HG03095 (cell line): ENCODE measurements around the gene KAT2B.
"Not testable (repeated sequence)": the region's sequence is repeated elsewhere in the genome, so short reads cannot be mapped to it uniquely, and the experiment has no call there.

Source experiments
- ATAC-seq: cut with Tn5 transposase; IDR thresholded peaks from one replicate; pipeline ENCODE4 v1.9.1; 2021; ENCODE audit warnings: moderate library complexity; ENCODE audit not compliant: unreplicated experiment

Gene KAT2B

DNA sequence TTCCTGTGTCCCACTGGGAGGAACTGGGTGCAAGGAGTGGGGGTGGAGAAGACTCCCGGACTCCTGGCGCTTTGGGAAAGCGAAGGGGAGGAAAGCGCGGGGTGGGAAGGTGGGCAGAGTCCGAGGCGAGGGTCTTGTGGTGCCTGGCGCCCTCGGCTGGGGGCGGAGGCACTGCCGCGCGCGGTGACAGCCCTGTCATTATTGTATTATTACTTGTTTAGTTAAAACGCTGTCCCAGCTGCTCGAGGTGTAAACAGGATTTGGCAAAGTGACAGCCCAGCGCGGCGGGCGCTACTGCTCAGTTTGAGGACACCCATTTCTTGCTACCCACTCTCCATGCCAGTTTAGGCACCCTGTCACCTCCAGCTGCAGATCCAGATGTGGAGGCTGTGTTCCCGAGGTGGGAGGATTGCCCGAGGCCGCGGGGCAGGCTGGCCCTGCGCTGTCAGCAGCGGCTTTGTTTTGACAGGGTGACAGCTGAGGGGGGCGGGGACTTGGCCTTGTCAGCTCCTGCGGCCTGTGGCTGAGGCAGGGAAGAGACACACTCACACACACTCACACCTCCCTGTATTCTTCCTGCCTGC lies 1.0 kb downstream of the KAT2B start:
- peak; percentile 50 for ATAC-seq

- ATAC-seq = no peak
Measured at GRCh38 chr3:20042331-20042730, 2.1 kb downstream of the KAT2B start.

DNA sequence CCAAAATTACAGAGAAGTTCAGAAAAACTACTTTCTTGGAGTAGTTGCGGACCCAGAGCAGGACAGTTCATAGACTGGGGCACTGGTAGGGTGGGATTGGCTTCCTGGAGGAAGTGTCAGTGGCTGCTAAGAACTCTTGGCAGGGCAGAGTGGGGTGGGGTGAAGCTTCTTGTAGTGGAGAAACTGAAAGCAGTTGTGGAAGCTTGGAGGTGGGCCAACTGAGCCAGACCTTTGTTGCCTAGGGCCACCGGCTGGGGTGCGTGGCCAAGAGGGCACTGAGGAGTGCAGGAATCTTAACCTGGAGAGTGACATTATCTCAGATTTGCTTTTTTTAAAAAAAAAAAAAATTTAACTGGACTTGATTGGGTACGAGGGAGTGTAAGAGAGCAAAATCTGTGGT lies 3.1 kb downstream of the KAT2B start:
- ATAC-seq = no peak

DNA sequence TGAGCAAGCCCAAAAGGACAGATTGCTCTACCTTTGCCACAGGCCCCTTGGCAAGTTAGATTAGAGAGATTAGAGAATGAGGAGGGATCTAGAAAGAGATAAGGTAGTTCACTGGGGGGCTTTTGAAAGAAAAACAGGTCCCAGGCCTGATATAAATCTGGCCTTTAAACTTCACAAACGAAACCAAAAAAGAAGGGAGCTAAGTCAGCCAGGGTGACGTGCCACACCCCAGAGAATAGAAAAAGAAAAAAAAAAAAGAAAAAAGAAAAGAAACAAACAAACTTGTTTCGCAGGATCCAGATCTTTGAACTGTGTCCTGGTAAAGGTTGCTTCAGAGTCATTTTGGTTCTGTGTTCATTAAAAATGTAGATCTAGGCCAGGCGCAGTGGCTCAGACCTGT lies 3.6 kb downstream of the KAT2B start:
- ATAC-seq = no peak

DNA sequence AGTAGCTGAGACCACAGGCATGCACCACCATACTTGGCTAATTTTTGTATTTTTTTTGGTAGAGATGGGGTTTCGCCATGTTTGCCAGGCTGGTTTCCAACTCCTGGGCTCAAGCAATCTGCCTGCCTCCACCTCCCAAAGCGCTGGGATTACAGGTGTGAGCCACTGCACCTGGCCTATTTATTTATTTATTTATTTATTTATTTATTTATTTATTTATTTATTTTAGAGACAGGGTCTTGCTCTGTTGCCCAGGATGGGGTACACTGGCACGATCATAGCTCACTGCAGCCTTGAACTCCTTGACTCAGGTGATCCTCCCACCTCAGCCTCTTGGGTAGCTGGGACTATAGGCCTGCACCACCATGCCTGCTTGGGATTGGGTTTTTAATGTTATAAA lies 4.9 kb downstream of the KAT2B start:
- not testable (repeated sequence) for ATAC-seq

DNA sequence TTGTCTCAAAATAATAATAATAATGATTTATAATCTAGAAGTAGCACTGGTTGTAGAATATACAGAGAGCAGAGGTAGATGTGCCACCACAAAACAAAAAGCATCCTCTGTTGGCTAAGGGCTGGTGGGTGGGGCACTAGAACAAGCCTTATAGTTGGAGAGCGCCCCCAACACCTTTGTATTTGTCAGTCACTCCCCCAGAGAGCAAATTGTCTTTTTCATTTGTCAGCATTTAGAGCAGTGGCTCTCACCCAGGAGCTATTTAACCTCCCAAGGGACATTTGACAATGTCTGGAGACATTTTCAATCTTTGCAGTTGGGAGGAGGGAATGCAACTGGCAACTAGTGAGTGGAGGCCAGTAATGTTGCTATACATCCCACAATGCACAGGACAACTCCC lies 6.3 kb downstream of the KAT2B start:
- ATAC-seq = no peak

DNA sequence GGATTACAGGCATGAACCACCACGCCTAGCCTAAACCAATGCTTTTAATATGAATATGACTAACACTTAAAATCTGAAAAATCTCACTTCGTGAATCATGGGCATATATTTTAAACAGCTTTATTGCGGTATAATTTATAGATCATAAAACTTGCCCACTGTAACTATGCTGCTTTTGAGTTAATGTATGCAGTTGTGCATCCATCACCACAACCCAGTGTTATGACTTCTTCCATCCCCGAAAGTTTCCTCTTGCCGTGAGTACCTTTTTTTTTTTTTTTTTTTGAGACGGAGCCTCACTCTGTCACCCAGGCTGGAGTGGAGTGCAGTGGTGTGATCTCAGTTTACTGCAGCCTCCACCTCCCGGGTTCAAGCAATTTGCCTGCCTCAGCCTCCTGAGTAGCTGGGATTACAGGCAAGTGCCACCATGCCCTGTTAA lies 7.1 kb downstream of the KAT2B start:
- no peak for ATAC-seq

DNA sequence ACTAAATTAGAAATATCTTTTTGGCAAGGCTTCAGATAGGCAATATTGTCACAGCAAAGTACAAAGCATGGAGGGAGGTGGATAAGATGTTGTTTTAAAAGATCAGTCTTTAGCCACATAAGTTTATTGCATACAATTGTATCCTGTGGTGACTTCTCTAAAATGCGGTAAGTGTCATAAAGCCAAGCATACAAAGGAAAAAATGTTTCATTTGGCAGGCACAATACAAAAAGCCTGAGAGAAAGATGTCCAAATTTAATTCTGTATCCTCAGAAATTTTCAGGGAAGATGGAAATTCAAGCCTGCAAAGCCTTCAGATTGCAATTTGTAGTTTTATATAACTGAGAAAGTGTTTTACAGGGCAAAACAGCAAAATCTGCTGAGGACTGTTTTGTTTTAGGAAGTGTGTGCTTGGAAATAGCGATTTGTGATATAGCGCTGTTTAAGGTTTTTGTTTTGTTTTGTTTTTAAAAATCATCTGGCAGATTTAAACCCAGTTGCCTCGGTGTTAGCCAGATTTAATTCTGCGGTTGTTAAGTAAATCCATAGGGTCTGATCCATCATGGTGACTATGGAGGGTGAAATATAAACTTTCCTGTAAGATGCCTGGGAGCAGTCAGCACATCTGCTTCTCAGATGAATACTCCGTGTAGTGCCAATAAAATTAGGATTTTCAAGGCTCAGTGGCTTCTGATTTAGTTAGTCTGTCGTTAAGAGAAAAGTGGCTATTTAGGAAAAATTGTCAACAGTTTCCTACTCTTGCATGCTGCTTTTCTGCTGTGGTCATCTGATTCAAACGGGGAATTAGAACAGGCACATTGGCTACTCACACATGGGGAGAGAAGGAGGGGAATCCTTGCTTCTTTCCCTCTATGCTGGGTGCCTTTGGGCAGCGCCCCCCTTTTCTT lies 8.0 kb downstream of the KAT2B start:
- ATAC-seq = peak; percentile 25

GRCh38 chr3:20051123-20051806 lies 11.0 kb downstream of the KAT2B start:
- ATAC-seq = no peak

DNA sequence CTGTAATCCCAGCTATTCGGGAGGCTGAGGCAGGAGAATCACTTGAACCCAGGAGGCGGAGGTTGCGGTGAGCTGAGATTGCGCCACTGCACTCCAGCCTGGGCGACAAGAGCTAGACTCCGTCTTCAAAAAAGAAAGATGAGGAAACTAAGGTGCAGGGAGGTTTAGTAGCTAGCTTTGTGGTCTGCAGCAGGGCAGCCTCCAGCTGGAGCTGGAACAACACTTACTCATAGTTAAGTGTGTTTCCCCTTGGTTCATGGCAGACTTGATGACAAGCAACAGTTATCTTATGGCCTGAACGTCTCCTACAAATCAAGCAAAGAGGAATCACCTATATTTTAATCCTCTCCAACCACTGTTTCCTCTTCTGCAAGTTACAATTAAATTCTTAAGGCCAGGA lies 12.6 kb downstream of the KAT2B start:
- no peak for ATAC-seq

DNA sequence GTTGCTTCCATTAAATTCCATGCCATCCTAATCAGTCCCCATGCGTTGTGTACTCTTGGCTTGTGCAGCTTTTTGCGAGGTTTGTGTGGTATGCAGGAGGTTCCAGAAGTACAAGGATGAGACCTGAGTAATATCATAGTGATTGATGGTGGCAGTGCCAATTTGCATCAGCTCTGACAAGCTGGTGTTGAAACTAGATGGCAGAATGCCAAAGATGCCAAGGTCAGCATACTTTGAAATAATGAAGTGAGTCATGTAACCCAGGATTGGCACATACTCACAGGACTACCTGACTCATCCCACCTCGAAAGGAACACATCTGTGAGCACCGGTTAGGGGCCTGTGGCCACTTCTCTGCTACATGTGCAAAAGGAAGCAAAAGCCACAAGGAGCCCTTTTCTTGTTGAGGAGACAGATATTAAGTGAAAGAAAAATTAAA lies 14.3 kb downstream of the KAT2B start:
- peak; percentile 72 for ATAC-seq

GRCh38 chr3:20055020-20055775 lies 15.0 kb downstream of the KAT2B start:
- peak; percentile 6 for ATAC-seq

- ATAC-seq = no peak
Measured at GRCh38 chr3:20055842-20056241, 15.6 kb downstream of the KAT2B start.

DNA sequence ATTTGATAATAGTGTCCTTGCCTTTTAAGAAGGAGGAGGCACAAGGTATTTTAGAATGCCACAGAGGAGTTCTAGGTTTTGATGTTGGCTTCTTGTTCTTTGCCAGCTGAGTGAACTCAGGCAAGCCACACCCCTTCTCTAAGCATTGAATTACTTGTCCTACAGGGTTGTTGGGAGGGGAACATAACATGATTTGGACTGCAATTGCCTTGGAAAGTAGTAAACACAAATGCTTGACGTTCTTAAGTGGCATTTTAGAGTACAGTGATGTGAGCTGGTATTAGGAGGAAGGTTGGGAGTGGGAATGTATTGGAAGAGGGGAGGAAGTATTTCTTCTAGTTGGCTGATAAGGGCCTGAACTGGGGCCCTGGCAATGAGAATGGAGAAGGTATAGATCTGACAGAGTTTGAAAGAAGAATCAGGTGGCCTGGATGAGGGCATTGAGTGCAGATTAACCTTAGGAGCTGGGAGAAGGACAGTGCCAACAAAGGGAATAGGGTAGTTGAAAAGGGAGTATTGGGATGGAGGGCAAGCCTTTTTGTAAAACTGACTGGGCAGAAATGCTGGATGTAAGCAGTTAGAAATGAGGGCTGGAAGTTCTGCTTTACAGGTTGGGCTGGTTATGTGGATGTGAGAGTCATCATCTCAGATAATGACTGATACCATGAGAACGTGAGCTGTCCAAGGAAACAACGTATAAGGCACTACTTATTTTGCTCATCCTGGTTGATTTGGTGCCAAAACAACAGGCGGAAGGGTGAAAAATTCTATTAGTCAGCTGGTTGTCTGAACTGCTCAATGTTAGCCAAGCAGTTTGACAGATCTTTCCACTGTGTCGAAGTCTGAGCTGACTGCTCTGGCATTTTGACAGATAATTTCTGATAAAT lies 16.7 kb downstream of the KAT2B start:
- peak; percentile 38 for ATAC-seq

GRCh38 chr3:20057612-20058180 lies 17.4 kb downstream of the KAT2B start:
- ATAC-seq = no peak

- no peak for ATAC-seq
Measured at GRCh38 chr3:20059929-20060328, 19.7 kb downstream of the KAT2B start.

DNA sequence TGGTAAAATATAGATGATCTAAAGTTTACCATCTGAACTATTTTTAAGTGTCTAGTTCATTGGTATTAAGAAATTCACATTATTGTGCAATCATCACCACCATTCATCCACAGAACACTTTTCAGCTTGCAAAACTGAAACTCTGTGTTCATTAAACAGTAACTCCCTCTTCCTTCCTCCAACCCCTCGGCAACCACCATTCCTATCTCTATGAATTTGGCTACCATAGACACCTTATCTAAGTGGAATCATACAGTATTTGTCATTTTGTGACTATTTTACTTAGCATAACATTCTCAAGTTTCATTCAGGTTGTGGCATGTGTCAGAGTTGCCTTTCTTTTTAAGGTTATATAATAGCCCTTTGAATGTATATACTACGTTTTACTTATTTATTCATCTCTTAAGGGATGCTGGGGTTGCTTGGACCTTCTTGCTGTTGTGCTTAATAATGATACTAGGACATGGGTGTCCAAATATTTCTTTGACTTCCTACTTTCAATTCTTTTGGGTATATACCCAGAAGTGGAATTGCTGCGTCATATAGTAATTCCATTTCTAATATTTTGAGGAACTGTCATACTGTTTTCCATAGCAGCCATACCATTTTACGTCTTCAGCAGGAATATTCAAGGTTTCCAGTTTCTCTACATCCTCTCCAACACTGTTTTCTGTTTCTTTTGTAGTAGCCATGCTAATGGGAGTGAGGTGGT lies 20.9 kb downstream of the KAT2B start:
- peak; percentile 46 for ATAC-seq

DNA sequence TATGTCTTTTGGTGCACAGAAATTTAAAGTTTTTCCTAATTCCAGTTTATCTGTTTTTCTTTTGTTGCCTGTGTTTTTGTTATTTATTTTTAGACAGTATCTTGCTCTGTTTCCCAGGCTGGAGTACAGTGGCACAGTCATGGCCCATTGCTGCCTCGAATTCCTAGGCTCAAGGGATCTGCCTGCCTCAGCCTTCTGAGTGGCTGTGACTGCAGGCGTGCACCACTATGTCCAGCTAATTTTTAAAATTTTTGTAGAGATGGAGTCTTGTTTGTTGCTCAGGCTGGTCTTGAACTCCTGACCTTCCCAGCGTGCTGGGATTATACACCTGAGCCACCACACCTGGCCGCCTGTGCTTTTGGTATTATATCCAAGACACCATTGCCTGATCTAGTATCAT lies 22.8 kb downstream of the KAT2B start:
- no peak for ATAC-seq

GRCh38 chr3:20064387-20064786 lies 24.1 kb downstream of the KAT2B start:
- no peak for ATAC-seq
